ENCODE results near the gene TBX3. TPM values are rescaled to one million over a fixed set of nuclear protein-coding genes. Genes with fewer than 3 reads are reported as not detected.
"Not testable (repeated sequence)": the region's sequence is repeated elsewhere in the genome, so short reads cannot be mapped to it uniquely, and the experiment has no call there.

The TBX3 gene
- not detected in 2 replicates for total RNA-seq

GRCh38 chr12:114684098-114684869 is at the start of gene TBX3:
Gene TBX3, minus strand, starts transcription at chr12:114684175. Its CDS starts 975 bp downstream, at chr12:114683200.
- intact Hi-C loops (cut with micrococcal nuclease), result loop anchor here (2.0 to 5.0 kb wide), 2 partner anchors 13 to 1217 kb away; no protein-coding TSS in a partner anchor

- intact Hi-C loops (cut with micrococcal nuclease), result no loop called here
These were observed 48.6 kb upstream of the TBX3 start for GRCh38 chr12:114732426-114733030.

- intact Hi-C loops (cut with micrococcal nuclease), result no loop called here
These were observed 45.8 kb upstream of the TBX3 start for GRCh38 chr12:114729731-114730130.

GRCh38 chr12:114726092-114726710 is 42.2 kb upstream of the TBX3 start:
- intact Hi-C loops (cut with micrococcal nuclease), result no loop called here

- intact Hi-C loops (cut with micrococcal nuclease), result not testable (repeated sequence)
These were observed 38.2 kb upstream of the TBX3 start for GRCh38 chr12:114722176-114722575.

GRCh38 chr12:114721266-114721665 is 37.3 kb upstream of the TBX3 start:
- intact Hi-C loops (cut with micrococcal nuclease), result no loop called here

- intact Hi-C loops (cut with micrococcal nuclease), result no loop called here
These were observed 29.7 kb upstream of the TBX3 start for GRCh38 chr12:114713466-114714215.

- intact Hi-C loops (cut with micrococcal nuclease), result no loop called here
These were observed 27.7 kb upstream of the TBX3 start for GRCh38 chr12:114711689-114712152.

GRCh38 chr12:114710151-114710550 is 26.2 kb upstream of the TBX3 start:
- intact Hi-C loops (cut with micrococcal nuclease), result no loop called here

- intact Hi-C loops (cut with micrococcal nuclease), result no loop called here
These were observed 25.1 kb upstream of the TBX3 start for GRCh38 chr12:114709112-114709511.

GRCh38 chr12:114708598-114708997 is 24.6 kb upstream of the TBX3 start:
- intact Hi-C loops (cut with micrococcal nuclease), result not testable (repeated sequence)

- intact Hi-C loops (cut with micrococcal nuclease), result no loop called here
These were observed 20.1 kb upstream of the TBX3 start for GRCh38 chr12:114704096-114704495.

GRCh38 chr12:114703060-114703493 is 19.1 kb upstream of the TBX3 start:
- intact Hi-C loops (cut with micrococcal nuclease), result no loop called here

- intact Hi-C loops (cut with micrococcal nuclease), result no loop called here
These were observed 18.5 kb upstream of the TBX3 start for GRCh38 chr12:114702462-114702861.

- intact Hi-C loops (cut with micrococcal nuclease), result no loop called here
These were observed 17.6 kb upstream of the TBX3 start for GRCh38 chr12:114701553-114701952.

GRCh38 chr12:114701104-114701414 is 17.1 kb upstream of the TBX3 start:
- intact Hi-C loops (cut with micrococcal nuclease), result no loop called here

GRCh38 chr12:114700392-114701103 is 16.6 kb upstream of the TBX3 start:
- intact Hi-C loops (cut with micrococcal nuclease), result no loop called here

- intact Hi-C loops (cut with micrococcal nuclease), result no loop called here
These were observed 14.7 kb upstream of the TBX3 start for GRCh38 chr12:114698566-114699163.

GRCh38 chr12:114697741-114698565 is 14.0 kb upstream of the TBX3 start:
- intact Hi-C loops (cut with micrococcal nuclease), result no loop called here

GRCh38 chr12:114697243-114697716 is 13.3 kb upstream of the TBX3 start:
- intact Hi-C loops (cut with micrococcal nuclease), result no loop called here

Measured in T-helper 2 cell treated with Interferon-gamma antibody and Interleukin-4, amounts not matched to agents 100 ng/mL and 5 ng/mL, for 36 hours (primary cell).